SH-SY5Y (cell line): Measurements from ENCODE around the gene GDF10.

Experiments used
- GATA2 ChIP-seq: IDR thresholded peaks from 2 replicates; pipeline ENCODE4 v1.6.1; 2011; ENCODE audit warnings: mild to moderate bottlenecking, low read depth, low read length
- GATA3 ChIP-seq: IDR thresholded peaks from 2 replicates; pipeline ENCODE4 v1.6.1; 2011; ENCODE audit warnings: low read depth, mild to moderate bottlenecking, low read length, moderate library complexity

DNA sequence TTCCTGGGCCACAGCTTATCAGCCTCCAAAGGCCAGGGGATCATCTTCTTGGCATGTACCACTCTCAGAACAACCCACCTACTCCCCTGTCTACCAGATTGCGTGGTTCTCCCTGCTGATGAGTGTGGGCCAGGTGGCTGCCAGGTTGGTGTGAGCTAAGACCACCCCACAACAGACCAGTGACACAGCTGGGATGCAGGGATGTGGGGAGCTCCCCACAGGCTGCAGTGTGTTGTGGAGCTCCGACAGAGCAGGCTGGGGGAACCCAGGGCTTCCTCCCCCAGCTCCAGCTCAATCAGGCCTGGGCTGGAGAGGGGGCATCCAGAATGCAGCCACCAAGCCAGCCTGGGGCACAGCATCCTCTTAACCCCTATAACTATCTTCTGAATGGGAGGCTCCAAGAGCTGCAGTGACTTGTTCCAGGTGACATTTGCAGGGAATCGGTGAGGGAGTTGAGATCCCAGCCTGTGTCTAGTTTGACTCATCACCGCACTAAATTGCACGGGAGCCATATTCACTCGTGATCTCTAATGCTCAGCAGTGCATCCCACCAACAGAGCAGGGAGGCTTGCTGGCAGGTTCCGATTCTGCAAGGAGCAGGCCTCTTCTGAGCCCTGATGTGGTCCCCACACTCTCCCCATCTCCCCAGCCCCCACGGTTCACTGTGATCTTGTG, 21.7 kb downstream of the GDF10 start:
- TF ChIP-seq GATA3 (no peak), GATA2 (no peak)
